ENCODE data around the gene WASHC1.
"Not testable (repeated sequence)": the region's sequence is repeated elsewhere in the genome, so short reads cannot be mapped to it uniquely, and the experiment has no call there.

The WASHC1 gene

GRCh38 chr9:29356-29755 lies at the start of gene WASHC1:
Gene WASHC1 (minus strand): TSS chr9:29456. CDS start chr9:24999, 4,457 bp downstream.
- not testable (repeated sequence) for DNase-seq (ENCODE audit: low read depth)

- DNase-seq (ENCODE audit: low read depth), result not testable (repeated sequence)
These were observed 49.1 kb upstream of the WASHC1 start for GRCh38 chr9:78333-78732.

GRCh38 chr9:76389-76788 lies 47.1 kb upstream of the WASHC1 start:
- DNase-seq (ENCODE audit: low read depth), result not testable (repeated sequence)

- not testable (repeated sequence) for DNase-seq (ENCODE audit: low read depth)
These were observed 44.8 kb upstream of the WASHC1 start for GRCh38 chr9:73900-74525.

- DNase-seq (ENCODE audit: low read depth), result not testable (repeated sequence)
These were observed 44.0 kb upstream of the WASHC1 start for GRCh38 chr9:73076-73899.

GRCh38 chr9:63031-63629 lies 33.9 kb upstream of the WASHC1 start:
- DNase-seq (ENCODE audit: low read depth), result not testable (repeated sequence)

- DNase-seq (ENCODE audit: low read depth), result not testable (repeated sequence)
These were observed 23.4 kb upstream of the WASHC1 start for GRCh38 chr9:52678-53077.

- not testable (repeated sequence) for DNase-seq (ENCODE audit: low read depth)
These were observed 19.1 kb upstream of the WASHC1 start for GRCh38 chr9:48190-48842.

- not testable (repeated sequence) for DNase-seq (ENCODE audit: low read depth)
These were observed 17.5 kb upstream of the WASHC1 start for GRCh38 chr9:46639-47271.

- peak; percentile 28 for DNase-seq (ENCODE audit: low read depth)
These were observed 16.9 kb upstream of the WASHC1 start for GRCh38 chr9:46164-46563.

GRCh38 chr9:45180-45878 lies 16.1 kb upstream of the WASHC1 start:
- DNase-seq (ENCODE audit: low read depth), result not testable (repeated sequence)

GRCh38 chr9:44416-44815 lies 15.2 kb upstream of the WASHC1 start:
- not testable (repeated sequence) for DNase-seq (ENCODE audit: low read depth)

- DNase-seq (ENCODE audit: low read depth), result not testable (repeated sequence)
These were observed 14.4 kb upstream of the WASHC1 start for GRCh38 chr9:43636-44035.

GRCh38 chr9:43116-43515 lies 13.9 kb upstream of the WASHC1 start:
- DNase-seq (ENCODE audit: low read depth), result not testable (repeated sequence)

- DNase-seq (ENCODE audit: low read depth), result not testable (repeated sequence)
These were observed 12.6 kb upstream of the WASHC1 start for GRCh38 chr9:41819-42218.

GRCh38 chr9:41261-41676 lies 12.0 kb upstream of the WASHC1 start:
- not testable (repeated sequence) for DNase-seq (ENCODE audit: low read depth)

- DNase-seq (ENCODE audit: low read depth), result not testable (repeated sequence)
These were observed 3.1 kb upstream of the WASHC1 start for GRCh38 chr9:32308-32707.

GRCh38 chr9:28775-29174 lies 481 bp downstream of the WASHC1 start:
- DNase-seq (ENCODE audit: low read depth), result not testable (repeated sequence)

- not testable (repeated sequence) for DNase-seq (ENCODE audit: low read depth)
These were observed 7.6 kb downstream of the WASHC1 start for GRCh38 chr9:21621-22020.

- not testable (repeated sequence) for DNase-seq (ENCODE audit: low read depth)
These were observed 12.4 kb downstream of the WASHC1 start for GRCh38 chr9:16875-17274.

Measured in amniotic epithelial cell (primary cell).